ENCODE measurements around the gene SLC29A2. TPM values are rescaled to one million over a fixed set of nuclear protein-coding genes. Genes with fewer than 3 reads are reported as not detected.

The SLC29A2 gene
- total and polyA plus RNA-seq, 4 donors, result 1.2 to 3.3 (median 1.5) TPM

DNA sequence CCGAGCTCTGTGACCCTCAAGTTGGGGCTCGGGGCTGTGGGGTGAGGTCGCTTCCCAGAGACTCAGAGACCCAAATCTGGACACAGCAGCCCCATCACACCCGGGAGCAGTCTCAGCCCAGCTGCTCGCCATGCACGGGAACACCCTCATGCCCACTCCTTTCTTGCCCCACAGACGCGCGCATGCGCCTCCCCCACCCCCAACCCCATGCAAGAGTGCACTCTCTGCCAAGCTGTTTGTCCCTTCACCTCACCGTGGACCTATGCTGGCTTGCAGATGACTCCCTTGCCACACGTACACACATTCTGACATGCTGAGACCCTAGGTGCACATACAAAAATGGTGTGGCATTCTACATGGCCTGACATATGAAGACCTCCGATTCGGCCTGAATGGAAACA lies 54.2 kb downstream of the SLC29A2 start:
- no peak overlapping the region for H3K4me3 ChIP-seq (ENCODE audit: low read depth in 1 of 3, low read length in 3 of 3)
- TF ChIP-seq EGR1 (IDR thresholded peaks at IDR 0.05; ENCODE audit: low read depth in 2 of 2) (no peak), FOXA1 (IDR thresholded peaks at IDR 0.05) (no peak), SP1 (IDR thresholded peaks at IDR 0.05) (no peak), YY1 (IDR thresholded peaks at IDR 0.05) (no peak), HNF4G (IDR thresholded peaks at IDR 0.05) (no peak), JUND (IDR thresholded peaks at IDR 0.05) (no peak), FOXA2 (IDR thresholded peaks at IDR 0.05) (no peak), GABPA (IDR thresholded peaks at IDR 0.05 in 1 of 2, conservative IDR thresholded peaks at IDR 0.05 in 1 of 2) (no peak), RAD21 (IDR thresholded peaks at IDR 0.05) (no peak), ZBTB33 (IDR thresholded peaks at IDR 0.05) (no peak), NR2F2 (IDR thresholded peaks at IDR 0.05) (no peak), RXRA (IDR thresholded peaks at IDR 0.05) (no peak), HNF4A (conservative IDR thresholded peaks at IDR 0.05) (no peak), CTCF (IDR thresholded peaks at IDR 0.05; ENCODE audit: low read depth, low read length, missing input control) (no peak), TAF1 (conservative IDR thresholded peaks at IDR 0.05) (no peak)
- TF ChIP-seq, protein P1, sequence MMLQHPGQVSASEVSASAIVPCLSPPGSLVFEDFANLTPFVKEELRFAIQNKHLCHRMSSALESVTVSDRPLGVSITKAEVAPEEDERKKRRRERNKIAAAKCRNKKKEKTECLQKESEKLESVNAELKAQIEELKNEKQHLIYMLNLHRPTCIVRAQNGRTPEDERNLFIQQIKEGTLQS (IDR thresholded peaks at IDR 0.05), result no peak
- TF ChIP-seq, protein P2, sequence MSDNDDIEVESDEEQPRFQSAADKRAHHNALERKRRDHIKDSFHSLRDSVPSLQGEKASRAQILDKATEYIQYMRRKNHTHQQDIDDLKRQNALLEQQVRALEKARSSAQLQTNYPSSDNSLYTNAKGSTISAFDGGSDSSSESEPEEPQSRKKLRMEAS (IDR thresholded peaks at IDR 0.05), result no peak
- TF ChIP-seq, protein P3, sequence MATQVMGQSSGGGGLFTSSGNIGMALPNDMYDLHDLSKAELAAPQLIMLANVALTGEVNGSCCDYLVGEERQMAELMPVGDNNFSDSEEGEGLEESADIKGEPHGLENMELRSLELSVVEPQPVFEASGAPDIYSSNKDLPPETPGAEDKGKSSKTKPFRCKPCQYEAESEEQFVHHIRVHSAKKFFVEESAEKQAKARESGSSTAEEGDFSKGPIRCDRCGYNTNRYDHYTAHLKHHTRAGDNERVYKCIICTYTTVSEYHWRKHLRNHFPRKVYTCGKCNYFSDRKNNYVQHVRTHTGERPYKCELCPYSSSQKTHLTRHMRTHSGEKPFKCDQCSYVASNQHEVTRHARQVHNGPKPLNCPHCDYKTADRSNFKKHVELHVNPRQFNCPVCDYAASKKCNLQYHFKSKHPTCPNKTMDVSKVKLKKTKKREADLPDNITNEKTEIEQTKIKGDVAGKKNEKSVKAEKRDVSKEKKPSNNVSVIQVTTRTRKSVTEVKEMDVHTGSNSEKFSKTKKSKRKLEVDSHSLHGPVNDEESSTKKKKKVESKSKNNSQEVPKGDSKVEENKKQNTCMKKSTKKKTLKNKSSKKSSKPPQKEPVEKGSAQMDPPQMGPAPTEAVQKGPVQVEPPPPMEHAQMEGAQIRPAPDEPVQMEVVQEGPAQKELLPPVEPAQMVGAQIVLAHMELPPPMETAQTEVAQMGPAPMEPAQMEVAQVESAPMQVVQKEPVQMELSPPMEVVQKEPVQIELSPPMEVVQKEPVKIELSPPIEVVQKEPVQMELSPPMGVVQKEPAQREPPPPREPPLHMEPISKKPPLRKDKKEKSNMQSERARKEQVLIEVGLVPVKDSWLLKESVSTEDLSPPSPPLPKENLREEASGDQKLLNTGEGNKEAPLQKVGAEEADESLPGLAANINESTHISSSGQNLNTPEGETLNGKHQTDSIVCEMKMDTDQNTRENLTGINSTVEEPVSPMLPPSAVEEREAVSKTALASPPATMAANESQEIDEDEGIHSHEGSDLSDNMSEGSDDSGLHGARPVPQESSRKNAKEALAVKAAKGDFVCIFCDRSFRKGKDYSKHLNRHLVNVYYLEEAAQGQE (IDR thresholded peaks at IDR 0.05), result no peak
- H3K27ac ChIP-seq (ENCODE audit: low read depth in 1 of 2, low read length in 2 of 2), result peak overlapping the region; percentile 3 to 73
- peaks cover 7 to 16% (median 10%) of the 10 kb centered on the region in 4 donors for H3K4me1 ChIP-seq (ENCODE audit: control insufficient read depth in 4 of 4, insufficient read depth in 4 of 4, low read length in 3 of 4)
- no peaks in the 10 kb centered on the region for H3K36me3 ChIP-seq (ENCODE audit: control insufficient read depth in 4 of 4, insufficient read depth in 3 of 4, low read depth in 1 of 4, low read length in 3 of 4)
- no peaks in the 10 kb centered on the region for H3K9me3 ChIP-seq (ENCODE audit: control insufficient read depth in 4 of 4, low read length in 3 of 4)
- 47% methylated on average over 14 of the region's 14 CpGs for WGBS
- no peak for DNase-seq (ENCODE audit: low spot score)
- H3K27me3 ChIP-seq (ENCODE audit: control insufficient read depth in 4 of 4, insufficient read depth in 4 of 4, low read length in 3 of 4), result no peaks in the 10 kb centered on the region
- no peak overlapping the region for H3K9ac ChIP-seq (ENCODE audit: low read depth in 1 of 2, low read length in 2 of 2)

Measured in liver (tissue), 9 donors.